Bronchial epithelial cell (primary cell): ENCODE results near the gene LDLRAD4. TPM values are rescaled to one million over a fixed set of nuclear protein-coding genes. Genes with fewer than 3 reads are reported as not detected.

Experiments used
- DNase-seq: peaks from one replicate; pipeline ENCODE4 v3.0.0-alpha.2; 2010; ENCODE audit warnings: low read depth
- FAIRE-seq: peaks from 2 replicates; lab custom pipeline; 2011; peaks lifted over from hg19 to GRCh38; lab: Jason Lieb, UNC
- H3K27me3 ChIP-seq: 2 replicates; pipeline ENCODE4 v1.5.1; 2011; ENCODE audit warnings: low read length; ENCODE audit not compliant: control insufficient read depth, insufficient read depth
- H3K36me3 ChIP-seq: 2 replicates; pipeline ENCODE4 v1.5.1; 2011; ENCODE audit warnings: low read length; ENCODE audit not compliant: control insufficient read depth, insufficient read depth
- H3K4me3 ChIP-seq: 2 replicates; pipeline ENCODE4 v1.5.1; 2011; ENCODE audit warnings: mild to moderate bottlenecking, low read depth, low read length, control low read depth
- total RNA-seq: library from RNA; depleted of rRNA; stranded (reverse); fragments of >200 nt; gene quantifications from 2 replicates; pipeline ENCODE4 v1.2.1, GENCODE V29; 2014
- TF ChIP-seq, protein P1 (sequence below): IDR thresholded peaks from 2 replicates; pipeline ENCODE4 v1.5.1; 2011; ENCODE audit warnings: mild to moderate bottlenecking, moderate library complexity, low read length, control low read depth, inconsistent platforms; ENCODE audit not compliant: insufficient read depth, severe bottlenecking

LDLRAD4 gene
- total RNA-seq, 1 donor from 2014 or later: not detected

DNA sequence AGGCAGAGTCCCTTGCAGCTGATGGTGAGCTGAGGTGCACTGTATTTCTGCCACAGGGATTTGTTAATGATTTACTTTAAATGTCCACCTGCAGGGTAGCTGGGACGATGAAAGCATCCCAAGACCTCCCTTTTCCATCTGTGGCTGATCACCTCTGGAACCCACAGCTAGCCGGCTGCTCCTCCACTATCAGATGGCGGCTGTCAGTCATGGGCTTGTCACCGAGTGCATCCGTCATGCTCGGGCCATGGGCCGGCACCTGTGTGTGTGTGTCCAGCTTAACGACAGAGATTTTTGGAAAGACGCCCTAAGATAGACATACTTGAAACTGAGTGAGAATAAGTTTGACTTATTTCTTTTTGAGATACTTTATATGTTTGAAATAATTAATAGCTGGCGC lies 272.6 kb downstream of the LDLRAD4 start:
- TF ChIP-seq, protein P1, sequence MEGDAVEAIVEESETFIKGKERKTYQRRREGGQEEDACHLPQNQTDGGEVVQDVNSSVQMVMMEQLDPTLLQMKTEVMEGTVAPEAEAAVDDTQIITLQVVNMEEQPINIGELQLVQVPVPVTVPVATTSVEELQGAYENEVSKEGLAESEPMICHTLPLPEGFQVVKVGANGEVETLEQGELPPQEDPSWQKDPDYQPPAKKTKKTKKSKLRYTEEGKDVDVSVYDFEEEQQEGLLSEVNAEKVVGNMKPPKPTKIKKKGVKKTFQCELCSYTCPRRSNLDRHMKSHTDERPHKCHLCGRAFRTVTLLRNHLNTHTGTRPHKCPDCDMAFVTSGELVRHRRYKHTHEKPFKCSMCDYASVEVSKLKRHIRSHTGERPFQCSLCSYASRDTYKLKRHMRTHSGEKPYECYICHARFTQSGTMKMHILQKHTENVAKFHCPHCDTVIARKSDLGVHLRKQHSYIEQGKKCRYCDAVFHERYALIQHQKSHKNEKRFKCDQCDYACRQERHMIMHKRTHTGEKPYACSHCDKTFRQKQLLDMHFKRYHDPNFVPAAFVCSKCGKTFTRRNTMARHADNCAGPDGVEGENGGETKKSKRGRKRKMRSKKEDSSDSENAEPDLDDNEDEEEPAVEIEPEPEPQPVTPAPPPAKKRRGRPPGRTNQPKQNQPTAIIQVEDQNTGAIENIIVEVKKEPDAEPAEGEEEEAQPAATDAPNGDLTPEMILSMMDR: no peak
- FAIRE-seq (no peak), DNase-seq (no peak)
- no peaks in the 10 kb centered on the region for H3K36me3 ChIP-seq
- H3K4me3 ChIP-seq: no peak overlapping the region
- no peaks in the 10 kb centered on the region for H3K27me3 ChIP-seq

DNA sequence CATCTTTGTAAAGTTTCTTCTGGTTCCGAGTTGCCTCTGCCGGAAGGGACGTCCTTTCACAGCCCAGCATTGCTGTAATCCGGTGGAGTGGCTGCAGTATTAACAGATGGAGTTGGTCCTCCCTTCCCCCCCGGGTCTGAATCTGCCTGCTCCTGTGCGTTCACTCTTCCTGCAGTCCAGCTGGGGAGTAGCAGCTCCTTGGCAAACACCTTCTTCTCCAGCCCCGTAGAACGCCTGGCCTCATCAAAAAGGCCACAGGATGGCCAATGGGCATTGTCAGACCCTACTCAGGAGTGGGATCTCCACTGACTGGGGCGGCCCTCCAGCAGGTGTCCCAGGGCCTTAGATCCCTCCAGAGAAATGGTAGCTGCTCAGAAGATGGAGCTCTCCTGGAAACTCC lies 273.8 kb downstream of the LDLRAD4 start:
- Histone ChIP-seq H3K36me3 (no peaks in the 10 kb centered on the region), H3K4me3 (no peak overlapping the region), H3K27me3 (no peaks in the 10 kb centered on the region)
- FAIRE-seq: no peak
- DNase-seq: no peak
- TF ChIP-seq, protein P1: no peak

- no peak for FAIRE-seq
- TF ChIP-seq, protein P1: no peak
- no peak for DNase-seq
- Histone ChIP-seq H3K36me3 (no peaks in the 10 kb centered on the region), H3K4me3 (no peak overlapping the region), H3K27me3 (no peaks in the 10 kb centered on the region)
These were observed 274.5 kb downstream of the LDLRAD4 start for GRCh38 chr18:13493079-13493478.

GRCh38 chr18:13493725-13494124 lies 275.2 kb downstream of the LDLRAD4 start:
- Histone ChIP-seq H3K27me3 (no peaks in the 10 kb centered on the region), H3K36me3 (no peaks in the 10 kb centered on the region), H3K4me3 (no peak overlapping the region)
- DNase-seq (no peak), FAIRE-seq (no peak)
- TF ChIP-seq, protein P1: no peak

GRCh38 chr18:13494871-13495445 lies 276.4 kb downstream of the LDLRAD4 start:
- no peak for FAIRE-seq
- TF ChIP-seq, protein P1: no peak
- H3K27me3 ChIP-seq: no peaks in the 10 kb centered on the region
- no peak for DNase-seq
- no peaks in the 10 kb centered on the region for H3K36me3 ChIP-seq
- H3K4me3 ChIP-seq: no peak overlapping the region

GRCh38 chr18:13495961-13496360 lies 277.4 kb downstream of the LDLRAD4 start:
- no peak for DNase-seq
- FAIRE-seq: no peak
- Histone ChIP-seq H3K36me3 (no peaks in the 10 kb centered on the region), H3K4me3 (no peak overlapping the region), H3K27me3 (no peaks in the 10 kb centered on the region)
- TF ChIP-seq, protein P1: no peak
